COLO668 (cell line): ENCODE data around the gene CTDSP1.

ENCODE experiments used
- DNase-seq: peaks from one replicate; lab custom pipeline; 2025; ENCODE audit not compliant: unreplicated experiment; lab: John Stamatoyannopoulos, UW

Gene CTDSP1

DNA sequence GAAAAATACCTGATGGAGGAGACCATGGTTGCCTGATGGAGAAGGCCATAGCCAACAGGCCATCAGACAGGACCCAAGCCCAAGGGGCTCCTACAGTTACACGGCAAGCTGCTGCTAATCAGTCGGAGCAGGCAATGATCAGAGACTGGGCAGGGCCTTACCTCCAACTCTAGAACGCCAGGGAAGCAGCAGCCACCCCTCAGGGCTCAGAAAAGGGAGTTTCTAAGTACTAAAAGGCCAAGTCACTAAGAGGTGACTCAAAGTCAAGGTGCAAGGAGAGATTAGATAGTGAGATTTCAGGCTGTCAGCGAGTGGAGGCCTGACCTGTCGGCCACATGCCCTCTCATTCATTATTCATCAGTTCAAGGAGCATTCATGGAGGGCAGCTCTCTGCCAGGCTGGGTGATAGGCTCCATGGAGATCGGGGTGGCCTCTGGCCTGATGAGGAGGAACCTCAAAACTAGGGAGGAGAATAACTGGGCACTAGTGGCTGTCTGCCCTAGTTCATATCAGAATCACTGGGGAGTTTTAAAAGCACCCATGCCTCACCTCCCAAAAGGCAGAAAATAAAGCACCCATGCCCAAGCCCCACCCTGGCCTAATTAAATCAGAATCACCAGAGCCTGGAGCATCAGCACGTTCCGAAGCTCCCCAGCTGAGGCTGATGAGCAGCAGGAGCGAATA lies 22.9 kb downstream of the CTDSP1 start:
- no peak for DNase-seq

DNA sequence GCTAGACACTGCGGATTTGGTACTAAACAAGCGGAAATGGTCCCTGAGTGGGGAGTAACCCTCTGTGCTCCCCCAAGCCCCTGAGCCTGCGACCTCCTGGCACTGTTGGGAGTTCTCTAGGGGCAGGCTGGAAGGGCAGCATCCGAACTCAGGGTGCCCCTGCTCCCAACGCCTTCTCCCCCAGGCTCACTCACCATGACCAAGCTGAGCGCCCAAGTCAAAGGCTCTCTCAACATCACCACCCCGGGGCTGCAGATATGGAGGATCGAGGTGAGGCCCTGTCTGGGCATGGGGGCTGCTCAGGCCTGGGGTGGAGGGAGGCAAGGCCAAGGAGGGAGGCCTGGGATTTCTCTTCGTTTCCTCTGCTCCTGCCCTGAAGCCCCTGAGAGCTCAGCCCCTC lies 23.9 kb downstream of the CTDSP1 start:
- DNase-seq = no peak

DNA sequence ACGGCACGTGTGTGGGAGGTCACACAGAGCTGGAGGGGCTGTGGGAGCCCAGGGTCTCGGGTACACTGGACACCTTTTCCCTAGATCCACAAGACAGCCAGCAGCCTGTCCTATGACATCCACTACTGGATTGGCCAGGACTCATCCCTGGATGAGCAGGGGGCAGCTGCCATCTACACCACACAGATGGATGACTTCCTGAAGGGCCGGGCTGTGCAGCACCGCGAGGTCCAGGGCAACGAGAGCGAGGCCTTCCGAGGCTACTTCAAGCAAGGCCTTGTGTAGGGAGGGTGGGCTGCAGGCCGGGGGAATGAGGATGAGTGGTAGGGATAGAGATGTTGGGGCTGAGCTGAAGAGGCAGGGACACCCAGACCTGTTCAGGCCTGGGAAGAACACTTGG lies 25.9 kb downstream of the CTDSP1 start:
- DNase-seq = no peak

DNA sequence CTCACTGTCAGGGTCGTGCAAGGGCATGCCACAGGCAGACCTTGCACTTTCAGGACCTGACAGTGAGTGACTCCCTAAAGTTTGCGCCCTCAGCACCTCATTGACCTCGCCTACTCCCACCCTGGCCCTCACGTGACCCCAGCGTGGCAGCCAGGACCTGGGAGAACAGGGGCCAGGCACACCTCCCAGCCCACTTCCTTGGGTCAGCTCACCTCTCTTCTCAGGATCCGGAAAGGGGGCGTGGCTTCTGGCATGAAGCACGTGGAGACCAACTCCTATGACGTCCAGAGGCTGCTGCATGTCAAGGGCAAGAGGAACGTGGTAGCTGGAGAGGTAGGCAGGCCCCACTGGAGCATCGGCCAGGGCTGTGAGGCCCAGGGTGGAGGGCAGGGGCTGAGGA lies 28.1 kb downstream of the CTDSP1 start:
- no peak for DNase-seq

DNA sequence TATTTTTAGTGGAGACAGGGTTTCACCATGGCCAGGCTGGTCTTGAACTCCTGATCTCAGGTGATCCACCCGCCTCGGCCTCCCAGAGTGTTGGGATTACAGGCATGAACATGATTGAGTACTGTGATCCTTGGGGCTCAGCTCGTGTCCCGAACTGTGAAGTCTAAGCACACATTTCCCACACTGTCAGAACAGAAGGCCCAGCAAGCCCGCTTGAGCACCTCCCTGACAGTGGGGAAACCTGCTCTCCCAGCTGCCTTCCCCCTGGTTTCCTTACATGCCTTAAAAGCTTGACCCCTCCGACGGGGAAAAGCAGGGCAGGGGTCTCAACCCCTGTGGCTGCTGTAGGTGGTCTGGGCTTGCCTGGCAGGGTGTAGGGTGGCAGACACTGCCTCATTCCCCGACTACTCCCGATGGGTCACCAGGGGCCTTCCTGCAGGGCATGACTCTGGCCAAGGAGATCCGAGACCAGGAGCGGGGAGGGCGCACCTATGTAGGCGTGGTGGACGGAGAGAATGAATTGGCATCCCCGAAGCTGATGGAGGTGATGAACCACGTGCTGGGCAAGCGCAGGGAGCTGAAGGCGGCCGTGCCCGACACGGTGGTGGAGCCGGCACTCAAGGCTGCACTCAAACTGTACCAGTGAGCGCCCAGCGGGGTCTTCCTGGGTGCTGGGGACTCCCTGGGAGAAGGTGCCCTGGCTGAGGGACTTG lies 29.3 kb downstream of the CTDSP1 start:
- no peak for DNase-seq

DNA sequence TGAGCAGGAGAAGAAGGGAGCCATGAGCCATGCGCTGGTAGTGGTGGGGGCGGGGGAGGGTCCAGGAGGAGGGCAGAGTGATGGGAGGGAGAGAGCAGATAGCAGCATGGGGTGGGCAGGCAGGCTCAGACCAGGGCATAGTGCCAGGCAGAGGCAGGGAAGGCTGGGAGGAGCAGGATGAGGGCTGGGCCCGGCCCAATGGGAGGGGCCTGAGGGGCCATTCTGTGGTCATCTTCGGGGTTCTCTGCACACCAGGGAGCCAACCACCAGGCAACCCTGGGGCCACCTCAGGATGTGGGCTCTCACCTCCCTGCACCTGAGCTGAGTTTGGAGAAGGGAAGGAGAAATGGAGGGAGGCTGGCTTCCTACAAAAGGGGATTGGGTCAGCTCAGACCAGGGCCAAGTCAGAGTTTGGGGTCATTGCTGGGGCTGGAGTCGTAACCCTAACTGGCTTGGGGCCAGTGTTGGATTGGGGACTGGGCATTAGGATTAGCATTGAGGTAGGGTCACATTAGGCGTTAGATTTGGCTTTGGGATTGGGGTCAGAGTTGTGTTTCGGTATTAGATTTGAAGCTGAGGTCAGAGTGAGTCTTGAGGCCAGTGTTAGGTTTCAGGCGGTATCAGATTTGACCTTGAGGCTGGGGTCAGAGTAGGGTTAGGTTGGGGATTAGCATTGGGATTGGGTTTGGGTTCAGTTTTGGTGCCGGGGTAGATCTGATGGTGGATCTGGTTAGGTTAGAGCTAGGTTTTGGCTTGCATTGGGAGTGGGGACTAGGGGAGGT lies 30.4 kb downstream of the CTDSP1 start:
- no peak for DNase-seq

DNA sequence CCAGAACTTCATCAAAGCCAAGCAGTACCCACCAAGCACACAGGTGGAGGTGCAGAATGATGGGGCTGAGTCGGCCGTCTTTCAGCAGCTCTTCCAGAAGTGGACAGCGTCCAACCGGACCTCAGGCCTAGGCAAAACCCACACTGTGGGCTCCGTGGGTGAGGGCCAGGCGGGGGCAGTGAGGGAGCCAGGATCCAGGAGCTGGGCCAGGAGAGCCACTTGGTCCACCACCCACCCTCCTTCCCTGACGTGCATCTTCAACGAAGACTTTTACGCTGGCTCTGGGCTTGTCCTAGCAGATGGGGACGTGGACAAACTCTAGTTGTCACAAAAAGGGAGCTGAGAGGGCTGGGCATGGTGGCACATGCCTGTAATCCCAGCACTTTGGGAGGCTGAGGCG lies 31.1 kb downstream of the CTDSP1 start:
- no peak for DNase-seq

DNA sequence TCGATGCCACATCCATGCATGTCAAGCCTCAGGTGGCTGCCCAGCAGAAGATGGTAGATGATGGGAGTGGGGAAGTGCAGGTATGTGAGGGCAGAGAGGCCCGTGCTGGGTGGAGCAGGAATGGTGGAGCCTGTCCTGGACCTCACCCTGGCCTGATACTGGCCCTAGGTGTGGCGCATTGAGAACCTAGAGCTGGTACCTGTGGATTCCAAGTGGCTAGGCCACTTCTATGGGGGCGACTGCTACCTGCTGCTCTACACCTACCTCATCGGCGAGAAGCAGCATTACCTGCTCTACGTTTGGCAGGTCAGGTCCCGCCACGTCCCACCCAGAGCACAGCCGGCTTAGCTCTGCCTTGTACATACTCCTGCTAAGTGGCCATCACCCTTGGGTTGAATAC lies 32.2 kb downstream of the CTDSP1 start:
- no peak for DNase-seq

DNA sequence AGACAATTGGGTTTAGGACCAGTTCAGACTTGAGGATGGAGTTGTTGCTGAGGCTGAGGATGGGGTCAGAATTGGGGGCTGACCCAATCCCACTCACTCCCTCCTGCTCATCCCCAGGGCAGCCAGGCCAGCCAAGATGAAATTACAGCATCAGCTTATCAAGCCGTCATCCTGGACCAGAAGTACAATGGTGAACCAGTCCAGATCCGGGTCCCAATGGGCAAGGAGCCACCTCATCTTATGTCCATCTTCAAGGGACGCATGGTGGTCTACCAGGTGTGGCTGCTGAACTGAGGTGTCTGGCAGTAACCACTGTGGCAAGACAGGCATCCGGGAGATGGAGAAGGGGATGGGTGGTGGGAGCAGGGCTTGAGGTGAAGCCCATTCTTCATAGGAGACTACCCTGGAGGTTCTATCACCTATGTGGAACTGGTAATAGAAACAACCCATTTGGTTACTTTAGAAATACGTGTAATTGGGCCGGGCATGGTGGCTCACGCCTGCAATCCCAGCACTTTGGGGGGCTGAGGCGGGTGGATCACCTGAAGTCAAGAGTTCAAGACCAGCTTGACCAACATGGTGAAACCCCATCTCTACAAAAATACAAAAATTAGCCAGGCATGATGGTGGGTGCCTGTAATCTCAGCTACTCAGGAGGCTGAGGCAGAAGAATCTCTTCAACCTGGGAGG lies 33.2 kb downstream of the CTDSP1 start:
- DNase-seq = no peak

DNA sequence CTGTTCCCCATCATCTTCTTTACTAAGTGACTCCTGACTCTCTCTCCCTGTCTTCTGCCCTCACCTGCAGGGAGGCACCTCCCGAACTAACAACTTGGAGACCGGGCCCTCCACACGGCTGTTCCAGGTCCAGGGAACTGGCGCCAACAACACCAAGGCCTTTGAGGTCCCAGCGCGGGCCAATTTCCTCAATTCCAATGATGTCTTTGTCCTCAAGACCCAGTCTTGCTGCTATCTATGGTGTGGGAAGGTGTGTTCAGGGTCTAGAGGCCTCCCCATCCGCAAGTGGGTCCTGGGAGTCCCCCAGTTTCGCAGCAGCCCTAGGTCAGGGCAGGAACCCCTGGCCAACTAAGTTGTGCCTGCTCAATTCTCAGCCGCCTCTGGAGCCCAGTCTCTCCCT lies 34.8 kb downstream of the CTDSP1 start:
- no peak for DNase-seq

DNA sequence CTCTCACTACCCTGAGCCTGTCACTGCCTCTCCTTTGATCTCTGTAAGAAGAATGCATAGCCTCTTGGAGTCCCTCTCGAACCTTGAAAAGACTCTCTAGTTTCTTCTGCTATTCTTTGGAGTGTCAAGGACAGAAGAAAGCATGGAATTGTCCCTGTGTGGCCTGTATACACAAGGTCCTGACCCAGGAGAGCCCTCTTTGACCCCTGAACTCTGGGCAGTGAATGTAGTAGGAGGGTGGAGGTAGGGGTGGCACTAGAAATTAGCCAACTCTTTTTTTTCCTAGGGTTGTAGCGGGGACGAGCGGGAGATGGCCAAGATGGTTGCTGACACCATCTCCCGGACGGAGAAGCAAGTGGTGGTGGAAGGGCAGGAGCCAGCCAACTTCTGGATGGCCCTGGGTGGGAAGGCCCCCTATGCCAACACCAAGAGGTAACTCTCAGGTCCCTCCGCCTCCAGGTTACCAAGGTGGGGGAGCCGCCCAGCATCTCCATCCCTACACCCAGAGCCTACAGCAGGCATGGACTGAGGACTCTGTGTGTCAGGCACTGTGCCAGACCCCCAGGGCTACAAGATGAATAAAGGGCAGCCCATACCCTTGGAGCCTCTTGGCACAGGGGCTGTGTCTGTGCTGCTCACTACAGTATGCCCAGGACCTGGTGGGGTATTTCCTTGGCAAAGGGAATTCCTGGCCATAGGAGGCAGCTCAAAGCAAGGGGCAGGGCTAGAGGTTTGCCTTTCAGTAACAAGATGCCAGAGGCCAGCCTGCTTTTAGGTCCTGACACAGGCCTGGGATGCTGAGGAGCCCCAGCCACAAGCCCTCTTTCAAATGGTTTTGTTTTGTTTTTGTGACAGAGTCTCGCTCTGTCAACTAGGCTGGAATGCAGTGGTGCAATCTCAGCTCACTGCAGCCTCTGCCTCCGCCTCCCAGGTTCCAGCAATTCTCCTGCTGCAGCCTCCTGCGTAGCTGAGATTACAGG lies 35.6 kb downstream of the CTDSP1 start:
- no peak for DNase-seq

DNA sequence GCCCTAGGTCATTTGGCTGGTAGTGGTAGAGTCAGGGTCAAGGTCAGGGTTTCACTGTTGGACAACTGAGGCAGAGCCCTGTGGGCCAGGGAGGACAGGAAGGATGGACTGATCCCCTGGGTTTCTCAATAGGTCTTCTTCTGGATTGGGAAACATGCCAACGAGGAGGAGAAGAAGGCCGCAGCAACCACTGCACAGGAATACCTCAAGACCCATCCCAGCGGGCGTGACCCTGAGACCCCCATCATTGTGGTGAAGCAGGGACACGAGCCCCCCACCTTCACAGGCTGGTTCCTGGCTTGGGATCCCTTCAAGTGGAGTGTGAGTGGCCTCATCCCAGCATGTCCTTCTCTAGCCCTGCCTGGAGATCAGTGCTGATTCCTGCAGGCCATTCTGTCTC lies 37.3 kb downstream of the CTDSP1 start:
- no peak for DNase-seq

DNA sequence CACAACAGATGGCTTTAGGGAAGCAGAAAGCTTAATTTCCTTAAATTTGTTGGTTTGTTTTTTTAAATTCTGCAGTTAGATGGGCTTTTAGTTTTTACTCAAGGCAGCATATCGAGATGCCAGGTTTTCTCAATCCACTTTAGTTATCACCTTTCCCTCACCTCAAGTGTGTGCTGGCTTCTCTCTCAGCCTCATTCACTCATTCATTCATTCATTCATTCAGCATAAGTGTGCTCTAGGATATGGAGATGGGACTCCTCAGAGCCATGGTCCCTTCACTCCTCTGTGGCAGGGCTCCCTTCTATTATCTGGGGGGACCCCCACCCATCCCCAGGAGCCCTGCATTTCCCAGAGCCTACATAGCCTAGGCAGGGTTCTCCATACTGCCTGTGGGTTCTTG lies 38.3 kb downstream of the CTDSP1 start:
- DNase-seq = no peak

DNA sequence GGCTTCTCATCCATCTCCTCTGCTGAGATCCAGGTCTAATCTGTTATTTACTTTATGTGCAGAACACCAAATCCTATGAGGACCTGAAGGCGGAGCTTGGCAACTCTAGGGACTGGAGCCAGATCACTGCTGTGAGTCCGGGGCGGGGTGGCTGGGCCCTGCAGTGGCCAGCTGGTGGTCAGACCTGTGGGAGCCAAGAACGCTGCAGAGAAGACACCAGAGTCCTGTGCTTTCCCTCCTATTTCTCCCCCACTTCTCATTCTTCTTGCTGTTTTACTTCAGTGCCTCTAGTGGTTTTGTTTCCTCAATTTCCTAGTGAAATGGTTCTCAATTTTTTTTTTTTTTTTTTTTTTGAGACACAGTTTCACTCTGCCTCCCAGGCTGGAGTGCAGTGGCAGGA lies 38.9 kb downstream of the CTDSP1 start:
- no peak for DNase-seq

DNA sequence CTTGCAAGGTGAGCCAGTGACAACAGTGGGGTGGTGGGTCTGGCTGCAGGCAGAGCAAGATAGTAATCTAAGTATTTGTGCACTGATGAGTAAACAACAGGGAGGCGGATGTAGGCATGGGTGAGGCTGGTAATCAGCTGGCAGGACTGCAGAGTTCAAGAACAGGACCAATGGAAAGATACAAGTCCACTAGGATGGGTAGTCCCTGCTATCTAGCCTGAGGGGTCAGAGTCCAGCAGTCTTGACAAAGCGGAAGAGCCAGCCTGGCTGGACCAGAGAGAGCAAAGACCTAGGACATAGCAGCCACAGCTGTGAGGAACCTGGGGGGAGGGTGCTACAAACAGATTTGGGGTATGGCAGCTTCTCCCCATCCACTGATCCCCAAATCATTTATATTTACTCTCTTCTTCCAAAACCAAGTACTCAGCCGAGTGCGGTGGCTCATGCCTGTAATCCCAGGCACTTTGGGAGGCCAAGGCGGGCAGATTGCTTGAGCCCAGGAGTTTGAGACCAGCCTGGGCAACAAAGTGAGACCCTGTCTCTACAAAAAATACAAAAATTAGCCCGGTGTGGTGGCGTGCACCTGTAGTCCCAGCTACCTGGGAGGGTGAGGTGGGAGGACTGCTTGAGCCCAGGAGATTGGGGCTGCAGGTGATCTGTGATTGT lies 45.2 kb downstream of the CTDSP1 start:
- no peak for DNase-seq

DNA sequence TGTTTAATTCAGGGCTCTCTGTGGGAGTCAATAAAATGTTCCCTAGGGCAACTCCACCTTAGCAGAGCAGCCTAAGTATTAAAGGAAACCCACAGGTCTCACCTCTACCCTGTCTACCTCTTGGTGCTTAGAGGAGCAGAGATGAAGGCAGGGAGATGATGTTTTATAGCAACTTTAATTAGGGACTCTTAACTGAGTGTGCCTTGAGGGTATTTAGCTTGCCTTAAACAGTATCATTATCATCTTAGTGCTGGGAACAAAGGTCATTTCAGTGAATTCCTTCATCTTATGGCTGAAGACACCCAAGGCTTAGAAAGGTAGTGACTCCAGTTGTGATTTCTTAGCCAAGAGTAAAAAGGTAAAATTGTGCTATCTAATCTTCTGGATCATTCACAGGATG lies 45.9 kb downstream of the CTDSP1 start:
- no peak for DNase-seq

DNA sequence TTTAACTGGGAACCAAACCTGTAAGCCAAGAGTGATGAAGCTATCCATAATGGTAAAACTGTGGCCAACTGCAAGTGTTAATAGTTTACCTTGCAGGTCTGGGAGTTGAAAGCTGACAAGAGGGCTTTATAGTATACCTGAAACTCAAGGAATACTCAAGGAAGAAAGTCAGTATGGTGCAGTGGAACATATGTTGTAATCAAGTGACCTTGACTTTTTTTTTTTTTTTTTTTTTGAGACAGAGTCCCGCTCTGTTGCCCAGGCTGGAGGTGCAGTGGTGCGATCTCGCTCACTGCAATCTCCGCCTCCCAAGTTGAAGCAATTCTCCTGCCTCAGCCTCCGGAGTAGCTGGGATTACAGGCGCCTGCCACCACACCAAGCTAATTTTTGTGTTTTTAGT lies 46.9 kb downstream of the CTDSP1 start:
- no peak for DNase-seq

DNA sequence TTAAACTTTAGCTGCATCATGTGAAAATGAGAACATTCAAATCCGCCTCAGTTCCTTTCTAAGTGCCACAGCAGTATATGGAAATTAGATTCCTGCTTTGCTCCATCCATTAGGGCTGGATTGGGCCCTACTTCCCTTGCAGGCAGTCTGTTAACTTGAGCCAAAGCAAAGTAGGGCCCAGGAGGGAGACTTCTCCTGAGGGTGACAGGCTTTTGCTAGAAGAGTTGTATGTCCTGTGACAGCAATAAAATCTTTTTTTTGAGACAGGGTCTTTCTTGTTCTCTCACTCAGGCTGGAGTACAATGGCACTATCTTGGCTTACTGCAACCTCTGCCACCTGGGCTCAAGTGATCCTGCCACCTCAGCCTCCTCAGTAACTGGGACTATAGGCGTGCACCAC lies 47.4 kb downstream of the CTDSP1 start:
- no peak for DNase-seq

DNA sequence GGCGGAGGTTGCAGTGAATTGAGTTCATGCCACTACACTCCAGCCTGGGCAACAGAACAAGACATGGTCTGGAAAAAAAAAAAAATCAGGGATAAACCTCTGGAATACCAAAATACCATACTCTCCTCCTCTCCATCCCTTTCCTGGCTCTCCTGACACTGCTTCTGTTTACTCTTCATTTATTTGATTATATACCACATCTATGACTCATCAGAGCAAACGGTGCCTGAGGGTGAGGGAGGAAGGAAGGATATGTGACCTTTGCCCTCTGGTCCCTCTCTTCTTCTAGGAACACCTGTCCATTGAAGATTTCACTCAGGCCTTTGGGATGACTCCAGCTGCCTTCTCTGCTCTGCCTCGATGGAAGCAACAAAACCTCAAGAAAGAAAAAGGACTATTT lies 49.3 kb downstream of the CTDSP1 start:
- peak; percentile 57 for DNase-seq

DNA sequence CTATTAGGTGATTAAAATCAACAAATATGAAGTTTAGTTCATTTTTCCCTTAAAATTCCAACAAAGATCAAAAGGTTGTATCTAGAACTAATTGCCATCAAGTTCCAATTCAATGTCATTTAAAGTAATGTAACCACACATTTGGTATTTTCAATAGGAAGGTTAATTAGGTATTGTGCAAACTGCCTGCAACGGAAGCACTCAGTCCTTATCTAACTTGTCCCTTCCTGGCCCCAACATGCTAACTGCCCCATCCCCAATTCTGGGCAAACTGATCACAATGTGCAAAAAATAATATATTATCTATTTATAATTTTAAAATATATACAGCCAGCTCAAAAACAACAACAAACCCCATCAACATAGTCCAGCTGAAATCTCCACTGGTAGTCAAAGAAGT lies 52.4 kb downstream of the CTDSP1 start:
- no peak for DNase-seq
